HG03439 (cell line): ENCODE results near the gene TFF2.

Experiments used
- ATAC-seq: cut with Tn5 transposase; IDR thresholded peaks from one replicate; pipeline ENCODE4 v1.9.1; 2021; ENCODE audit warnings: mild to moderate bottlenecking, moderate library complexity; ENCODE audit not compliant: unreplicated experiment

TFF2 gene

DNA sequence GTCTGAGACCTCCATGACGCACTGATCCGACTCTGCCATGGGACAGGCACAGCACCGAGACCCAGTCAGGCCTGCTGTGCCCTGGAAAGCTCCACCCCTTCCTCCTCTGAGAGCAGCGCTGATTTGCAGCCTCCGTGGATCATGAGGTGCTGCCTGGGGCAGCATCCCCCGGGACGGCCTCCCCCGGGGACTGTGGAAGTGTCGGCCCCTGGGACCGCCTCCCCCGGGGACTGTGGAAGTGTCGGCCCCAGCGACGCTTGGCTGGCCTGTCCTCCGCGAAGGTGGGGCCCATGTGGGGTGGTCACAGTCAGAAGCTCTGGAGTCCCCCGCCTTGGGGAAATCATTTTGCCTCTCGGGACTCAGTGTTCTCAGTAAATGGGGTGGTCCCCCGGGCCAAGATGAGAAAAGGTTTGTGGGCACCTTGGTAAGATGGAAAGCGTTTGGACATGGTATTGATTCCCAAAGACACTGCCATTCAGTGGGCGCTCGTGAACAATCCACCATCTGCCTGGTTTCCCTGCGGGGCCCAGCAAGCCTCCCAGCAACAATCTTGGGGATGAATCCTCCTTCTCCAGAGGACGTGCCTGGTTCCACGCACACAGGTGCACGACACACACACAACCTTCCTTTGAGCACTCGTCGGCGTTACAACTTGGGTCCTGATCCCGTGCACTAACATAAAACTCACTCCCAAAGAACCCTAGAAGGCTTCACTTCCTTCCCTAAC is 3.0 kb downstream of the TFF2 start:
- ATAC-seq, result no peak

DNA sequence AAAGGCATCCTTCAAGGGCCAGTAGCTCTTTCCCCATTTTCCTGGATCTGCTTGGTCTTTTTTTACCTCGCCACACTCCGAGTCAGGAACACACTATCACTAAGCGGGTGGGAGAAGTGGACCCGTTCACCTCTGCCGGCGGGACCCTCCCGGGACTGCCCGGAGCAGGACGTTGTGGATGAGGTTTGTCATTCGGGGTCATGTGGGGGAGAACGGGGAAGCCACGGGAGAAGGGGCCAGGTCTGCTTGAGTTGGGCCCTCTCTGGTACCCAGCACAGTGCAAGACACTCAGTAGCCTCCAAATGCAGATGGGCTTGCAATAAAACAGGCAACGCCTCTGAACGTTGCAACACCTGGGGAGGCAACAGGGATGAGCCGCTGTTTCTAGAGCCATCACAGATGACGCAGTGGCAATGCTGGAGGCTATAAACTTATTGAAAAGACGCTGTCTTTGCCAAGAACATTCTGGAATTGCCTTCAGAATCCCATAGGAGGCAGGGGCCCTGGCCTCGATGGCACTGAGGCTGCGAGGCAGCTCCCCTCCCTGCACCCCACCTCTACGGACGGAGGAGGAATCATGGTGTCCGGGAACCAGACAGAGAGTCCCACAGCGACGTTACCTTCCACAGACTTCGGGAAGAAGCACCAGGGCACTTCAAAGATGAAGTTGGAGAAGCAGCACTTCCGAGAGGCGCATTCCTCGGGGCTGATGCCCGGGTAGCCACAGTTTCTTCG is 3.8 kb downstream of the TFF2 start:
- ATAC-seq, result no peak

DNA sequence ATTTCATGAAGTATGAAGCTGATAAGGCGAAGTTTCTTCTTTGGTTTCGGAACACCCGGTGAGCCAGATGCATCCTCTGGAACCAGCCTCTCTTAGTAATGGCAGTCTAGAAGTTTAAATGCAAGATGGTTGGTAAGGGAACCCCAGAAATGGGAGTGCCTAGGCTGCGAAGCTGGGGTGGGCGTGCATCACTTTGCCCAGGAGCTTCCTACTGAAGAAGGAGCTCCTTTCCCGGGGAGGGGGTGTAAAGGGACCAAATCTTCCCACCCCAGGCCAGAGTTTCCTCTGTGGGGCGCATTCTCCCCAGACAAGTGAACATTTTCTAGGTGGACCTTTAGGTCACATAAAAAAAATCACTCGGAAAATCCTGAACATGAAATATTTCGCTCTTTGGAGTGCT is 4.4 kb downstream of the TFF2 start:
- no peak for ATAC-seq

DNA sequence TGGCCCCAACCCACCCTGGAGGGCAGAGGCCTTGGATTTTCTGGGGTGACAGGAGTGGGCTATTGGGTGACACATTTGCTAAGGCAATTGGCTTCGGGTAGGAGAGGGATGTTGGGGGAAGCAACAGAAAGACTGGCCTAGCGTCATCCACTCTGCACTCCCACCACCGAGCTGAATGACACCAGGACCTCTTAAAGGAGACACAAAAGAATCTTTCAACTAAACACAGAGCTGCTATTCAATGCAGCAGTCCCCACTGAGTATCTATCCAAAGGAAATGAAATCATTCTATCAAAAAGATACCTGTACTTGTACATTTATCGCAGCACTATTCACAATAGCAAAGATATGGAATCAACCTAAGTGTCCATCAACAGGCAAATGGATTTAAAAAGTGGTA is 6.2 kb downstream of the TFF2 start:
- no peak for ATAC-seq

DNA sequence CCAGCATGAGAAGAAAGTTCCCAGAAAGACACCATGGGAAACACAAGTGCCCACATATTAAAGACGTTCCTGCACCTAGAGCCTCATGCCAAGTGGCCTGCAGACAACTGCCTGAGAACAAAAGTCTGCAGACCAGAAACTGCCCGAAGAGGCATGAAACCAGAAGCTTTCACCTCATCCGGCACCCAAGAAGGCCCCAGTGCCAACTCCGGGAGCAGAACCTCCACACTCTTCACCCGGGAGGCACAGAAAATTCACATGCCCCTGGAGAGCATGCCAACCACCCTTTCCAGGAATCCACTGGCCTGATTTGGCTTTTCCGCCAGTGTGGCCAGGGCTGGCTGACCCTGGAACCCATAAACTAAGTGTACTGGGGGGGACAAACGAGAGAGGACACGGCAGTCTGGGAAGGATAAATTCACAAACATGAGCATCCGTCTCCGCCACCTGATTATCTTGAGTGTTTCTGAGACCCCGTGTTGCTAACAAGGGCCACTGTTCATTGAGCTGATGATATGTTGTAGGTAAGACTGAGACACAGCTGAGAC is 6.8 kb downstream of the TFF2 start:
- ATAC-seq, result no peak

DNA sequence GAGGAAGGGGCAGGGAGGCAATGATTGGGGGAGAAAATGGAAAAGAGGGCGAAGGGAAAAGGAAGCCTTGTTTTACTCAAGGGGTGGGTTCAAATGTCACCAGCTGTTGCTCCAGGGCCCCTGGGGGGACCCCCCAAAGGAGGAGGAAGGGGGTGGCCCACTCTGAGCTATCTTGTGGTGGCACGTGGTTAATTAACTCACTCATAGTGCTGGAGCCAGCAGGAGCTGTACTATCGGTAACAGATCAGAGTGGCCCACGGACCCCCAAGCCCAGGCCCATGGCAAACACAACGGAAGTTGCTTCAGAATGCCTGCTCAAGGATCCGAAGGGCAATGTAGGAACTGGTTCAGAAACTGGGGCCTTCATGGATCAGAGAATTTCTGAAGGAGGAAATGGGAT is 7.2 kb downstream of the TFF2 start:
- ATAC-seq, result no peak

DNA sequence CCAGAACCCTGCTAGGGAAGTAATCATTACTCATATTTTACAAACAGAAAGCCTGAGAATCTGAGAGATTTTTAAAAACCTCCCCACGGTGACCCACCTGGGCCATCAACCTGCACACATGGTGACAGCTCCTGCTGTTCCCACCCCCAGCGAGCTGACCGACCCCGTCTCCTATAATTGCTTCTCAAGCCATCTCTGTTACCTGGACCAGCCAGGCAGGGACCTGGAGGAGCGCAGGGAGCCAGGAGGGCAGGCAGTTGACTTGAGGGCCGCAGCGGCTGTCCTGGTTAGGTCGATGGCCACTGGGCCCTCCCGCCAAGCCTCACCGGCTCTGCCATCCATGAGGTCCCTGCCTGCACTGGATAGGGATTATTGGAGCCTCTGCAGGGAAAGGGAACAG is 7.7 kb downstream of the TFF2 start:
- no peak for ATAC-seq

DNA sequence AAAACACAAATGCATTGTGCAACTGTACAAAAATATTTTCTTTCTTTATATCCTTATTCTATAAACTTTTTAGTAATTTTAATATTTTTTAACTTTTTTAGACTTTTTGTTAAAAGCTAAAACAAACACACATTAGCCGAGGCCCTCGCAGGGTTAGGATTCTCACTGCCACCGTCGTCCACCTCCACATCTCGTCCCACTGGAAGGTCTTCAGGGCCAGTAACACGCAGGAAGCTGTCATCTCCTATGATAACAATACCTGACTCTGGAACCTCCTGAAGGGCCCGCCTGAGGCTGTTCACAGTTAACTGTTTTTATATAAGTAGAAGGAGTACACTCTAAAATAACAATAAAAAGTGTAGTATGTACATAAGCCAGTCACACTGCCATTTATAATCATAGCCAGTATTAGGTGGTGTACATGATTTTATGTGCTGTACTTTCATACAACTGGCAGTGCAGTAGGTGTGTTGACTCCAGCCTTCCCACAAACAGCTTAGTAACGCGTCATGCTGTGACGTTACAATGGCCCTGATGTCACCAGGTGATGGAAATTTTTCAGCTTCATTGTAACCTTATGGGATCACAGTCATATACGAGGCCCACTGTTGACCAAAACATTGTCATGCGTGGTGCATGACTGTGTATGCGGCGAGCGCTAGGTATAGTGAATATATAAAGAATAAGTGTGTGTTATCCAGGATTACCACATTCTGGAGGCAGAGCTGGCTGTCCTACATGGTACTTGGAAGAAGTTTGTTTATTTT is 8.8 kb downstream of the TFF2 start:
- no peak for ATAC-seq

DNA sequence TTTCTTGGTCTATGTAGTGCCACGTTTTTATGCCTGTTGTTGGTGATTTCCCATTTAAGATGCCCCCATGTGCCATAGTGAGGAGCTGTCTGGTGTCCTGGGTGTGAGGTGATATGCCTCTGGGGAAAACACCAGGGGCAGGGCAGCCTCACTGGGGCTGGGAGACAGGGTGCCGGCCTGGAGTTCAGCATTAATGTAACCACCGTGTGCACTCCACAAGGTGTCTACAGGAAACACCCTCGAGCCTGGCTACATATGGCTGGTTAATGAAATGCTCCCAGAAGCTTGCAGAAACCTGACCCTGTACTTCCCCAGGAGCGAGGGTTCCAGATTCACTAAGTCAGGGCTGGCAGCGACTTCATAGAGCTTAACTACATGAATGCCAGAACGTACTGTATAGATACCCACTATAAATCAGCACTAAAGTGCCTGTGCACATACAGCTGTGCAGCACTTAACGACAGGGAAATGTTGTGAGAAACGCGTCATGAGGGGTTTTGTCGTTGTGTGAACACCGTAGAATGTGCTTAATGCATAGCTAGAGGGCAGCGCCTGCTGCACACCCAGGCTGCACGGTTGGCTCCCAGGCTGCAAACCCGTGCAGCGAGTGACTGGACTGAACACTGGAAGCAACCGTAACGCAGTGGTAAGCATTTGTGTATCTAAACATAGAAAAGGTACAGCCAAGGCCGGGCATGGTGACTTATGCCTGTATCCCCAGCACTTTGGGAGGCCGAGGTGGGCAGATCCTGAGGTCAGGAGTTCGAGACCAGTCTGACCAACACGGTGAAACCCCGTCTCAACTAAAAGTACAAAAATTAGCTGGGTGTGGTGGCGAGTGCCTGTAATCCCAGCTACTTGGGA is 10.4 kb downstream of the TFF2 start:
- ATAC-seq, result no peak

DNA sequence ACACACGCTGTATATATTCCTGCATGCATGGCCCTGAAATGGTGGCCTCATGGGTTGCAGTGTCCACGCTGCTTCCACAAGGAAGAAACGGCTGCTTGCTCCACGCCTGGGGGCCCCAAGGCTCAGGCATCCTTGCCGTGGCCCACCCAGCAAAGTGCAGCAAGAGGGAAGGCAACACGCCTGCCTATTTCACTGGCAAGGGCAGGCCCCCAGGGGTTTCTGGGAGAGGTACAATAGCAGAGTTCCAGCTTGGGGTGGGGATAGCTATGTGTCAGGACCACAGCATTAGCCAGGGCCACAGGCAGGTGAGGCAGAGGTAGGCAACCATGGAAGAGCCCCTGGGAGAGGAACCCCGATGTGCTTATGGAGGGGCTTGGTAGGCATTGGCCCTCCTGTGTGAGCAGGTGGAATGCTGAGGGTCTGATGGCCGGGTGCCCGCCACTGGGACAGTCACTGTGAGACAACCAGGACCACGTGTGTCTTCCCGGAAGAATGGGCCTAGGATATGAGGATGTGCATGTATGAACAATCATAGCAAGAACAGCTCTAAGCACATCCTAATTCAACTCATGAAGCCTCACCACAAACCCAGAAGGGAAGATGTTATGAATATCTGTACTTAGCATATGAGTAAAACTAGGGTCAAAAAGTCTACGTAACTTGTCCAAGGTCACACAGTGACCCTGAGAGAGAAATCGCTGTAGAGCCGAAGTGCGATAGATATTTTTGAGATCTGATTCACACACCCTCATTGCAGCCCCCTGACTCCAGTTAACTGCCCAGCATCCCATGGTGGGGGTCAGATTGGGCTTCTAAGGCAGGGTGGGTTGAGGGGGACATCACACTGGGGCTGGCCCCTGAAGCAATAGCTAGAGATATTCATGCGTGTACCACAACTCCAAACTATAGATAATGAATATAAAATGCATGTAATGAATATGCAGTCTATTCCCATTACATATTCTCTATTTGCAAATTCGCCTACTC is 11.8 kb downstream of the TFF2 start:
- ATAC-seq, result no peak

DNA sequence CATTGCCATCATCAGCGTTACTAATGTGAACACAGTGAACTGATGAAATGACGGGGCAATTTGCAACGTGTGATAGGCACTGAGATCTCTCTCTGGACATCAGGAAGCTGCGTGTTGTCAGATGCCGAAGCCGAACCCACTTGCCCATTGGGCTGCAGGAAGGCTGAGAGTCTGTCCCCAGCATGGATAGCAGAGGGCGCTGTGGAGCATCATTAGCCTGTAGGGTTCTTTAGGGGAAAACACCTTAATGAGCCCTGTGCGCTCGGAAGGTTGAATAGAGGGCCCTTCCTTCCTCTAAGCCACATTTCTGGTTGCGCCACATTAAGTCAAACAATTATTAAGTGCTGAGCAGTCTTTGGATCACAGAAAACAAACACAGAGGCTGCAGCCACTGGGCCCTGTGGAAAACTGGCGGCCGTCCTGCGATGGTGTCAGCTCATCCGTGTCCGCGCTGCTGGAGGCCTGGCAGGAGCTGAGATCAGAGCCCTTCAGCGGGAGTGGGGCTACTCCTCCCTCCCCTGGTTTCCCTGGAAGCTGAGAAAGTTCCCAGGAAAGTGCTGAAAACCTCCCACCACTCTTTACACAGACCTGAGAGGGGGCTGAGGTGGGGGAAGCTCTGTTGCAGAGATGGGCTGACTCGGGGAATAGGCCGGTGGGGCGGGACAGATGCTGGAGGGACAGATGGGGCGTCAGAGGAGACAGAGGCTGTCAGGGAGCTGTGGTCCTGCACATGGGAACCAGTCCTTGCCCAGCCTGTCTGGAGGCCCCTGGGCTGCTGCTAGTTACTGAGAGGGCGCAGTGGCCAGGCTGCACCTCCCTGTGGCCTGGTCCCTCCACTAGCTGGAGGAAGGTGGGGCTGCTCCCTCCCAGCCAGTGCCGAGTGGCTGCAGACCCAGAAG is 12.7 kb downstream of the TFF2 start:
- ATAC-seq, result no peak

DNA sequence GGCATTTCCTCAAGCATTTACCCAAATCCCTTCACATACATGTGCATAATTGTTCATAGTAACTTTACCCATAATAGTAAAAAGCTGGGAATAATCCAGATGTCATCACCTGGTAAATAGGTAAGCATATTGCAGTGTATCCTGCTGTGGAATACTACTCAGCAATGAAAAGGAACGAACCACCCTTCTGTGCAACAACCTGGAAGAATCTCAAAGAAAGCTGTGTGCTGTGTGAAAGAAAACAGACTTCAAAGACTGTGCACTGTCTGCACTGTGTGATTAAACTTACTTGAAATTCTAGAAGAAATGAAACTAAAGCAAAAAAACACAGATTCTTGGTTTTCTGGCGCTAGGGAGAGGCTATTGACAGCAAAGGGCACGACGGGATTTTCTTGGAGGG is 13.5 kb downstream of the TFF2 start:
- ATAC-seq, result no peak

DNA sequence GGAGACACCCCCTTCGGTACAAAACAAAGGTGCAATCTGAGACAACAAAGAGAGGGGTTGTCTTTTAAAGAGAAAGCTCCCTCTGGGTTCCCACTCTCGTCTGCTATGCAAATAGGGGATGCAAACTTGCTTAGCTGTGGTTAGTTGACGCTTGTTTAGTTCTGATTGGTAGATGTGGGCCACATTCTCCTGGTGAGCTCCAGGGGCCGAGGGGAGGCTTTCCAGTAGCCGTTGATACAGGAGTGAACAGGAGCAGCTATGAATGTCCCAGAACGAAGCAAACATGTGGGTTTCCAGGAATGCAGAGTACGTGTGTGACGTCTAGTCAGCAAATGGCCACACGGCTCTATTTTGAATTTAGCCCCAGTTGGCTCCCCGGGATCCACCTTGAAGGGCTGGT is 14.7 kb downstream of the TFF2 start:
- no peak for ATAC-seq

DNA sequence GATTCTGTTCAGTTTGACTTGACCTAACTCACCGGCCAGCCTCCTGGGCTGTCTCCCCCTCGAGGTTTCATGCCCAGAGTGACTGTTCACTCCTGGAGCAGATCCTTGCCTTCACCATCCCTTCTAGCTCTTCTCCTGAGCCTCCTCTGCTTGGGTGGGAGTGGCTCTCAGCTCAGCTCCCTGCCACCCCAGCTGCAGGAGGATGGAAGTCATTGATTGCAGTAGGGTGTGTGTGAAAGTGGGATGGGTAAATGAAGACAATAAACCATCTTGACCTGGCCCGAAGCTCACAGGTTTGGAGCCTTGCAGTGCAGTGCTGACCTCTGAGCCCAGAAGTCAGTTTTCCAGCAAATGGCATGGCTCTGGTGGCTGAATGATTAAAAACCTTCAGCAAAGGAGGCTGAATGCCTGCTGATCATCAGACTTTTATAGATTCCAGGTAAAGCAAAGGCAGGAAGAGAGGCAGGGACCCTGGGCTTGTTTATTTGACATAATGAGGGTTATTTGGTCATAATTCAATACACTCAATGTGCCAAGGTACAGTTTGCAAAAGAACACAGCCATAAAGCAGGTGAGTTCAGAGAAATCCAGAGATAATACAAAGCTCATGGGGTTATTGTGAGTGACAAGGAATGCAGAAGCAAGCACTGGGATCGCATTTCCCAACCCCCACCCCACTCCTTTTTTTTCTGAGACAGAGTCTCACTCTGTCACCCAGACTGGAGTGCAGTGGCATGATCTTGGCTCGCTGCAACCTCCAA is 18.1 kb downstream of the TFF2 start:
- ATAC-seq, result no peak

DNA sequence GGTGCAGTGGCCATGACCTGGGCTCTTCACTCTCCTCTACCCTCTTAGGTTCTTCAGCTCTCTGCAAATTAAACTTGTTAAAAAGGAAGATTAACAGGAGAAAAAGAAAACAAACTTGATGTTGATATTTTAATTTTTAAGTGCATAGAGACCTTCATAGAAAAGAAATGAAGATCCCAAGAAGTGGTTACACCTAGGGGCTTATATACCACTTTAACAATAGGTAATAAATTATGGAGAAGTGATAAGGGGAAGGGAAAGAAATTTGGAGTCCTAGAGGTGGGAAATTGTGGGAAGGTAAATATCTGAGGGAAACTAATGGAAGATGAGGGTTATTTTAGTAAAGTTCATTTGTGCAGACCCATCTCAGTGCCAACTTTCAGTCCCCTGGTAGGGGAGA is 19.1 kb downstream of the TFF2 start:
- no peak for ATAC-seq

DNA sequence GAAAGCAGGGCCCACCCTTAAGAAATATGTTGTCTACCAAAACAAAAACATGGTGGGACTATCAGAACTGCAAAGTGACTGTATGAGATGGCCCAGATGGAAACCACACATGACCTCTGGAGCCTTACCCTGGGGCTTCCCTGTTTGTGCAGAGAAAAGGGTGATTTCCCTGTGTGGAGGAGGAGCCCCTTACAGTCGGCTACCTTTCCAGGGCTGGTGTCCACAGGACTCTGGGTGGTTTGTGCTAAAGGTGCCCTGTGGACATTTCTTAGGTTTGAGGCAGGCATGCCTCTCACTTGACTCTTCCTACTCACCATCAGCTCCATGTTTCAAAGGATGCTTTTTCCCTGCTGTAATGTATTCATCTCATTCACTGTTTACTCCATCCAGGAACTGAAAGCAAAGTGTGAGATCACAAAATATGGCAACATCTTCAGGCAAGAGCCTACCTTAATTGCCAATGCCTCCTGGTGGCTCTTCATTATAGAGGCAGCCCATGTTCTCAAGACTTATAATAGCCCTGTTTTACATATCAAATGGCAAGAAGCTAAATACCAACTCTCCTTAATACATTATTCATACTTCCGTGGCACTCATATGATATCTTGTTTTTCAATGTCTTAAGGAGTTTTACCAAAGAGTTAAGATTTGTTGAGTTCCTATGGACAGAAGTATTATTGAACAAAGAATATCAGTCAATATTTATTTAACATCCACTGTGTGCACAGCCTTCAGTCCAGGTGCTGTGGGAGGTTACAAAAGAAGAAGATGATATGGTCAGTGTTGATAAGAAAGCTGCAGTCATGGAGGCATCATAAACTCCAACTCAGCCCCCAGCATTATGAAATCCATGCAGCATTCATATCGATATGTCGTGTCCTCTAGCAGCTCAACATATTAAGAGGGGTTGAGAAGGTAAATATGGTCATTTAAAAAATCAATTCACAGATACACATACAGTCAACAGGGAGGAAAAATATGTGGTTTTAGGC is 20.1 kb downstream of the TFF2 start:
- no peak for ATAC-seq

DNA sequence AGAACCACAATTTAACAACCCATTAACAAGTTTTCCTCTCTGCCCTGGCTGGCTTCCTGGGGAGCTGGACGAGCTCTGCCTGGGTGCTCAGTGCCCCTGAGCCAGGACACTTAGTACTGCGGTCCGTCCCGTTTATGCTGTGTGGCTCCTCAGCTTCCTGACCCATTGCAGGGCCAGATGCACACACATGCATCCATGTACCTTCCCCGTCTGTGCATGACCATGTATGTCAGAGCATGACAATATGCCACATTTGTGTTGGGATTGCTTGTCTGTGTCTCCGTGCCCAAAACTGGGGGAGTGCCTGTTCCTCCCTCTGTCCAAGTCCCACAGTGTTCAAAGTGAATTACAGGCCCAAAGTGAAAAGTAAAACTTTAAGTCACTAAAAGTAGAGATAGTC is 25.9 kb downstream of the TFF2 start:
- ATAC-seq, result no peak
